ENCODE measurements around the gene ICAM5.
A peak's percentile ranks its signal among the peaks of the same experiment; 100 is the strongest.

The ICAM5 gene

DNA sequence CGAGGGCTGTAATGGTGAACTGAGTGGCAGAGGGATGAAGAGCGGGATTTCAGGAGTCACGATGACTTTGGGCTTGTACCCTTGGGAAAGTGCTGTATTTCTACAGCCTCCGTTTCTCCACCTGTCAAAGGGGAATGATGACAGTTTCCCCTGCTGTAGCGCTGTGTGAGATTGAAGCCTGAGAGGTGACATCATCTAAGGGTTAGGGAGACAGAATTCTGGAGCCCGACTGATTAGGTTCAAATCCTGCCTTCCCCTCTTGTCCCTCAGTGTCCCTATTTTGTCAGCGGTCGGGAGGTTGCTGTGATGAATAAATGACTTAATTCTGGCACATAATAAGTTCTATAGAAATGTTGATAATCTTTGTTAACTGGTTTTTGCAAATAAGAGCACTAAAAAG lies 37.0 kb upstream of the ICAM5 start:
- TF ChIP-seq, protein P1, sequence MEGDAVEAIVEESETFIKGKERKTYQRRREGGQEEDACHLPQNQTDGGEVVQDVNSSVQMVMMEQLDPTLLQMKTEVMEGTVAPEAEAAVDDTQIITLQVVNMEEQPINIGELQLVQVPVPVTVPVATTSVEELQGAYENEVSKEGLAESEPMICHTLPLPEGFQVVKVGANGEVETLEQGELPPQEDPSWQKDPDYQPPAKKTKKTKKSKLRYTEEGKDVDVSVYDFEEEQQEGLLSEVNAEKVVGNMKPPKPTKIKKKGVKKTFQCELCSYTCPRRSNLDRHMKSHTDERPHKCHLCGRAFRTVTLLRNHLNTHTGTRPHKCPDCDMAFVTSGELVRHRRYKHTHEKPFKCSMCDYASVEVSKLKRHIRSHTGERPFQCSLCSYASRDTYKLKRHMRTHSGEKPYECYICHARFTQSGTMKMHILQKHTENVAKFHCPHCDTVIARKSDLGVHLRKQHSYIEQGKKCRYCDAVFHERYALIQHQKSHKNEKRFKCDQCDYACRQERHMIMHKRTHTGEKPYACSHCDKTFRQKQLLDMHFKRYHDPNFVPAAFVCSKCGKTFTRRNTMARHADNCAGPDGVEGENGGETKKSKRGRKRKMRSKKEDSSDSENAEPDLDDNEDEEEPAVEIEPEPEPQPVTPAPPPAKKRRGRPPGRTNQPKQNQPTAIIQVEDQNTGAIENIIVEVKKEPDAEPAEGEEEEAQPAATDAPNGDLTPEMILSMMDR (conservative IDR thresholded peaks at IDR 0.05; ENCODE audit: low read depth): no peak
- ChIA-PET POLR2A (ENCODE audit: low non-redundant PET) (interaction anchor here (0.6 kb wide), 1 partner anchor 1326 kb away, joined by 5 read pairs; no protein-coding TSS in a partner anchor), CTCF (no interaction called here)
- DNase-seq (ENCODE audit: low spot score): no peak
- peak overlapping the region; percentile 79 for H3K27ac ChIP-seq

DNA sequence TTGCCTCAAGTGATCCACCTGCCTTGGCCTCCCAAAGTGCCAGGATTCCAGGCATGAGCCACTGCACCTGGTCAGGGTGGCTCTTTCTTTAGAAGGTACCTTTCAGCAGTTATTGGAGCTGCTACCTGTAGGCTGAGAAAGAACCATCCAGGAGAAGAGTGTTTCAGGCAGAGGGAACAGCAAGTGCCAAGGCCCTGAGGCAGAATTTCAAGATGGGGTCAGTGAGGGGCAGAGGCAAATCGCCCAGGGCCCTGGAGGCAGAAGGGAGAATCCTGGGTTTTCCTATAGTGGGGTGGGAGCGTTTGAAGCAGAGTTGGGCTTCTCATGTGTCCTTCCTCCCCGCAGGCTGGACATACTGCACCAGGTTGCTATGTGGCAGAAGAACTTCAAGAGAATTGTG lies 35.5 kb upstream of the ICAM5 start:
- H3K27ac ChIP-seq: no peak overlapping the region
- TF ChIP-seq, protein P1 (conservative IDR thresholded peaks at IDR 0.05; ENCODE audit: low read depth): no peak
- DNase-seq (ENCODE audit: low spot score): no peak
- ChIA-PET POLR2A (ENCODE audit: low non-redundant PET) (no interaction called here), CTCF (no interaction called here)

DNA sequence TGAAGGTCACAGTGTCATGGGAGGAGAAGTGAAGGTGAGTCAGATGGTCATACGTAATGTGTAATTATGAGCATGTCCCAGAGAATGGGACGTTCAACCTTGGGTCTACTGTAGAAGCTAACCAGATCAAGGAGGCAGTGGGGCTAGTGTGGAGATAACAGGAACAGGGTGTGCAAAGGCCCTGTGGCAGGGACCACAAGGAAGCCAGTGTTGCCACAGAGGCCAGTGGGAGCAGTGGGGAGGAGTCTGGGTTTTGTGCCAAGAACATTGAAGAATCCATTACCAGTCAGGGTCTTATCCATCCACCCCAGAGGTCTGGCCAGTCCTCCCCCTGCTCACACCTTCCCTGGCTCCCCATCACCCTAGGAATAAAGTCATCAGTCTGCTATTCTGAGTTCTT lies 34.4 kb upstream of the ICAM5 start:
- CTCF ChIA-PET: interaction anchor here (0.7 kb wide), 1 partner anchor 148 kb away, joined by 4 read pairs; no protein-coding TSS in a partner anchor
- peak overlapping the region; percentile 23; the same call in 1 of the 2 replicates for H3K27ac ChIP-seq
- POLR2A ChIA-PET (ENCODE audit: low non-redundant PET): no interaction called here
- TF ChIP-seq, protein P1 (conservative IDR thresholded peaks at IDR 0.05; ENCODE audit: low read depth): no peak
- no peak for DNase-seq (ENCODE audit: low spot score)

DNA sequence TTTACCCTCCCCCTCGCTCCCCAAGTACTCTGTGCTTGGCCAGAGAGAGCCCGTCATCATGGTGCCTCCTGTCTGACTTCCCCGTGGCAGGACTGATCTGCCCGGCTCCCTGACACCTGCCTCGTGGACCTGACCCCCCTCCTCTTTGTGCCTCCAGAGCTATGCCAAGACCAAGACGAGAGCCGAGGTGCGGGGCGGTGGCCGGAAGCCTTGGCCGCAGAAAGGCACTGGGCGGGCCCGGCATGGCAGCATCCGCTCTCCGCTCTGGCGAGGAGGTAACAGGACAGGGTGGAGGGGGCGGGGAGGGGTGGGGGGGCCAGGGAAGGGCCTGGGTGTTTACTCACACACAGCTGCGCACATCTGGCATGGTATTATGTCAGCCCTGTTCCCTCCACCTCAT lies 33.2 kb upstream of the ICAM5 start:
- DNase-seq (ENCODE audit: low spot score): no peak
- TF ChIP-seq, protein P1 (conservative IDR thresholded peaks at IDR 0.05; ENCODE audit: low read depth): no peak
- POLR2A ChIA-PET (ENCODE audit: low non-redundant PET): no interaction called here
- CTCF ChIA-PET: interaction anchor here (5.0 kb wide), 1 partner anchor 132 kb away, joined by 36 read pairs; no protein-coding TSS in a partner anchor
- H3K27ac ChIP-seq: peak overlapping the region; percentile 23

DNA sequence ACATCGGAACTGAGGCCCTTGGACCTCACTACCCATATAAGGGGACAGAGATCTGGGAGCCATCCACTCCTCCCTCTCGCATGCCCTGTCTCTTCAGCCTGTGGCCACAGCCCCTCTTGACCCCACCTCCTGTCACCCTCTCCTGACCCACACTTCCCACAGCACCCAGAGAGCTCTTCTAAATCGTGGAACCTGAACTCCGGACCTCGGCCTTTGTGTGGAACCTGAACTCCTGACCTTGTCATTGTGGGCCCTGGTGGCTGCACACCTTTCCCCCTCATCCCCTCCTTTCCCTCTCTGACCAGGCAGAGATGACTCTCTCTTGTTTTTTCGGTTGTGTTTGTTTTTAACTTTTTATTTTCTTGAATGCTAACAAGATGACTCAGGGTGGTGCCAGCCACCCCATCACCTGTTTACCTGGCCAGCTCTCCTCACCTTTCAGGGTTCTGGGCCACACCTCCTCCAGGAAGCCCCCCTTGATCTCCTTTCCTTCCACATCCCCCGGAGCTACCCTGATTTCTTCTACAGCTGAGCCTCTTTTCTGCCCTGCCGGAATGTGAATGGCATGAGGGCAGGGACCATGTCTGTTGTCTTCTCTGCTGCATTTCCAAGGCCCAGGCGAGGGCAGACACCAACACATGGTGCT lies 32.7 kb upstream of the ICAM5 start:
- POLR2A ChIA-PET (ENCODE audit: low non-redundant PET): interaction anchor here (0.6 kb wide), 1 partner anchor 43 kb away, joined by 5 read pairs; no protein-coding TSS in a partner anchor
- CTCF ChIA-PET: interaction anchor here (5.0 kb wide), 1 partner anchor 132 kb away, joined by 36 read pairs; no protein-coding TSS in a partner anchor
- H3K27ac ChIP-seq: peak overlapping the region; percentile 23
- TF ChIP-seq, protein P1 (conservative IDR thresholded peaks at IDR 0.05; ENCODE audit: low read depth): no peak
- DNase-seq (ENCODE audit: low spot score): no peak

DNA sequence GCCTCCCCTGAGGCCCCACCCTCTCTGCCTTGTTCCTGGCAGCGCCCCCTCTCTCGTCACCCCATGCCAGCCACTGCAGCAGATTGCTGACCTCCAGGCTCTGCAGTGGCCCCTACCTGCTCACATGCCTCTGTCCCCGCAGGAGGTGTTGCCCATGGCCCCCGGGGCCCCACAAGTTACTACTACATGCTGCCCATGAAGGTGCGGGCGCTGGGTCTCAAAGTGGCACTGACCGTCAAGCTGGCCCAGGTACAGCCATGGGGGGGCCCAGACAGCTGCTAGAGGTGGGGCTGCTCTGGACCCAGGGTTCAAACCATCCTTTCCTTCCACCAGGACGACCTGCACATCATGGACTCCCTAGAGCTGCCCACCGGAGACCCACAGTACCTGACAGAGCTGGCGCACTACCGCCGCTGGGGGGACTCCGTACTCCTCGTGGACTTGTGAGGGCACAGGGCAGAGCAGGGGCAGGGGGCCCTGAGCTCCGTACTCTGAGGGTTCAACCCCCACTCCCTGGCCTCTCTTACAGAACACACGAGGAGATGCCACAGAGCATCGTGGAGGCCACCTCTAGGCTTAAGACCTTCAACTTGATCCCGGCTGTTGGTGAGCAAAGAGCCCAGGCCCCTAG lies 31.6 kb upstream of the ICAM5 start:
- ChIA-PET CTCF (interaction anchor here (0.6 to 5.0 kb wide), 25 partner anchors 8 to 327 kb away, joined by 3 to 36 read pairs (median 4); partner anchors contain the start of genes FDX2, ICAM1, ICAM4 and ICAM5), POLR2A (ENCODE audit: low non-redundant PET) (interaction anchor here (0.6 kb wide), 1 partner anchor 142 kb away, joined by 3 read pairs; no protein-coding TSS in a partner anchor)

More for the DNA sequence above, 31.6 kb upstream of the ICAM5 start:
- DNase-seq (ENCODE audit: low spot score): no peak
- TF ChIP-seq, protein P1 (conservative IDR thresholded peaks at IDR 0.05; ENCODE audit: low read depth): no peak
- H3K27ac ChIP-seq: peak overlapping the region; percentile 23; the same call in 1 of the 2 replicates

All from RWPE1 (cell line).